Upper lobe of left lung (tissue), 6 donors: ENCODE data around the gene TMEM123. TPM values are rescaled to one million over a fixed set of nuclear protein-coding genes. Genes with fewer than 3 reads are reported as not detected.

ENCODE experiments used
- ATAC-seq, 2 donors: fragments of 200-7000 bp; cut with Tn5 transposase; one replicate each; pipeline ENCODE4 v1.9.1; 2022; ENCODE audit warnings: mild to moderate bottlenecking in 2 of 2, moderate library complexity in 2 of 2; ENCODE audit not compliant: low FRiP score in 2 of 2
- DNase-seq, 2 donors: peaks; one replicate each; pipeline ENCODE4 v3.0.0-alpha.2; 2019 to 2020
- H3K27ac ChIP-seq, 4 donors: fragments of 200-600 bp; sonication (generic); one replicate each; pipeline ENCODE4 v1.5.1; 2016 to 2019
- H3K27me3 ChIP-seq, 4 donors: fragments of 200-600 bp; sonication (generic); one replicate each; pipeline ENCODE4 v1.5.1; 2017 to 2019
- H3K36me3 ChIP-seq, 4 donors: fragments of 200-600 bp; sonication (generic); one replicate each; pipeline ENCODE4 v1.5.1; 2016 to 2019
- H3K4me1 ChIP-seq, 4 donors: fragments of 200-600 bp; sonication (generic); one replicate each; pipeline ENCODE4 v1.5.1; 2018 to 2019
- H3K4me3 ChIP-seq, 4 donors: fragments of 200-600 bp; sonication (generic); one replicate each; pipeline ENCODE4 v1.5.1; 2017 to 2019; ENCODE audit warnings: mild to moderate bottlenecking in 2 of 4, moderate library complexity in 1 of 4
- H3K9me3 ChIP-seq, 4 donors: fragments of 200-600 bp; sonication (generic); one replicate each; pipeline ENCODE4 v1.5.1; 2018 to 2019
- CTCF ChIP-seq, 6 experiments: fragments of 450-650 bp in 4 of 6; fragments of 200-600 bp in 2 of 6; sonication (generic) in 2 of 6; IDR thresholded peaks; one replicate each; pipeline ENCODE4 v1.5.1; 2016 to 2019; ENCODE audit warnings: antibody characterized with exemption in 6 of 6
- EP300 ChIP-seq, 4 donors: sonication (generic); formaldehyde crosslinking; IDR thresholded peaks; one replicate each; pipeline ENCODE4 v1.5.1; 2017; ENCODE audit warnings: antibody characterized with exemption in 4 of 4, control low read depth in 2 of 4
- POLR2A ChIP-seq, 4 donors: fragments of 450-650 bp; IDR thresholded peaks; one replicate each; pipeline ENCODE4 v1.5.1; 2016 to 2017; ENCODE audit warnings: antibody characterized with exemption in 4 of 4, mild to moderate bottlenecking in 2 of 4
- POLR2AphosphoS5 ChIP-seq, 2 donors: sonication (generic); formaldehyde crosslinking; IDR thresholded peaks; one replicate each; pipeline ENCODE4 v1.5.1; 2017; ENCODE audit warnings: antibody characterized with exemption in 2 of 2
- WGBS, 2 donors: methylation state at CpG; one replicate each; pipeline ENCODE4 v1.1.5; 2017 to 2018; 5-methylcytosine and 5-hydroxymethylcytosine counted together
- total RNA-seq, 6 donors: library from RNA; depleted of rRNA in 4 of 6; stranded (reverse); fragments of >200 nt in 4 of 6; gene quantifications; one replicate each; pipeline versions ENCODE4 v1.1.0 to v1.2.1, GENCODE V29; 2016 to 2021
- donor health status: DM: no; HTN: no; CAD: no; lungs with moderate emphysema.
- donor health status: DM: no; HTN: yes; CAD: no; lungs with severe emphysema.

TMEM123 gene
- total RNA-seq, 6 donors from 2014 or later, result 55.5 to 200 (median 121) TPM

GRCh38 chr11:102456381-102456780 is 3.8 kb upstream of the TMEM123 start:
- Histone ChIP-seq H3K27me3 (no peaks in the 10 kb centered on the region), H3K4me3 (no peak overlapping the region), H3K4me1 (peaks cover 20 to 42% (median 24%) of the 10 kb centered on the region in 4 donors), H3K36me3 (no peaks in the 10 kb centered on the region), H3K9me3 (no peaks in the 10 kb centered on the region), H3K27ac (no peak overlapping the region)
- TF ChIP-seq POLR2A (IDR thresholded peaks at IDR 0.05) (no peak), CTCF (IDR thresholded peaks at IDR 0.05) (no peak)
- ATAC-seq (no peak), DNase-seq (peak in 1 of 2 donors; percentile 71)
- 42 to 43% methylated on average over 2 of the region's 2 CpGs for WGBS, 2 donors

- H3K9me3 ChIP-seq, result no peaks in the 10 kb centered on the region
- DNase-seq, result no peak
- H3K36me3 ChIP-seq, result no peaks in the 10 kb centered on the region
- 67 to 78% methylated on average over 3 of the region's 3 CpGs for WGBS, 2 donors
- TF ChIP-seq POLR2A (IDR thresholded peaks at IDR 0.05) (no peak), EP300 (IDR thresholded peaks at IDR 0.05) (no peak), POLR2AphosphoS5 (IDR thresholded peaks at IDR 0.05) (no peak), CTCF (IDR thresholded peaks at IDR 0.05) (no peak)
- H3K27me3 ChIP-seq, result no peaks in the 10 kb centered on the region
- peaks cover 39 to 59% (median 42%) of the 10 kb centered on the region in 4 donors for H3K4me1 ChIP-seq
- ATAC-seq, result no peak
- H3K27ac ChIP-seq, result peak overlapping the region in 3 of 4 donors; percentile 91 to 97 (median 94)
- H3K4me3 ChIP-seq, result no peak overlapping the region
These were observed 1.4 kb upstream of the TMEM123 start for GRCh38 chr11:102453921-102454320.

- 1 to 6% methylated on average over 8 of the region's 8 CpGs for WGBS, 2 donors
- TF ChIP-seq POLR2A (IDR thresholded peaks at IDR 0.05), result no peak
- TF ChIP-seq EP300 (IDR thresholded peaks at IDR 0.05), result no peak
- TF ChIP-seq CTCF (IDR thresholded peaks at IDR 0.05), result no peak
- TF ChIP-seq POLR2AphosphoS5 (IDR thresholded peaks at IDR 0.05), result no peak
- ATAC-seq, result peak; percentile 1 to 42
These were observed 734 bp upstream of the TMEM123 start for GRCh38 chr11:102453302-102453695.

DNA sequence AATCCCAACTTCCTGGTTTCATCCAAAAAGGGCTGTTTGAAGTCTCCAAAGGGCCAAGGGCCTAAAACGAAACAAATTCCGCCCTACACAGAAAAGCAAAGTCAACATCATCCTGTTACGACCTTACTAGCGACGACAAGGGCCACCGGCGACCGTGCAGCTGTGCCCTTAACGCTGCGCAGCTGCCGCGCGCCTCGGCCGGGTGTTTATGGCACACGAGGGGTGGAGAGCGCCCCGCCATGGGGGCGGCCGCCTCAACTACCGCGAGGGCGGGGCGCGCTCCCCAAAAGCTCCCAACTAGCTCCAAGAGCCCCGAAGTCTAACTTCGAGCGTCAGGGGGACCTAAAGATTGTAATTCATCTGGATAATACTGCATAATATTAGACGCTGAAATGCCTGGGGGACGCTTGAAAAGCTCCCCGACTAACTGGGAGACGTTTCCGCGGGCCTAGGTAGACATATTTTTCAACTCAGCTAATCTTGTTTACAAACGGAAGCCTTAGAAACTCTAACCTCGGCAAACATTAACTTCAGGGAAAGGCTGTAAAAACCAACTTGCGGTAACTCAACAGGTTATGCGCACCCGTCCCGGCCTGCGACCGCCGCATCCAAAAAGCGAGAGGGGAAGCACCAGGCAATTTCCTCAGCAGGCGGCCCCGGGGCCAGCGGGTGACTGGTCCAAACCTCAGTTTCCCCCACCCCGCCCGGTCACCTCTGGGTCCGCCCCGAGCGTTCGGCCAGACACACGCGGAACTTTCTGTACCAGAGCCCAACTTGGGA is 694 bp downstream of the TMEM123 start:
- DNase-seq, result peak; percentile 69 to 93
- 0 to 1% methylated on average over 36 to 55 of the region's 55 CpGs for WGBS, 2 donors
- peak; percentile 7 to 65 for TF ChIP-seq POLR2AphosphoS5 (IDR thresholded peaks at IDR 0.05)
- peak in 2 of 4 donors; percentile 37 to 63 for TF ChIP-seq POLR2A (IDR thresholded peaks at IDR 0.05)
- no peak for TF ChIP-seq EP300 (IDR thresholded peaks at IDR 0.05)
- ATAC-seq, result peak; percentile 77
- Histone ChIP-seq H3K9me3 (no peaks in the 10 kb centered on the region), H3K27me3 (no peaks in the 10 kb centered on the region), H3K4me3 (peak overlapping the region; percentile 91 to 97 (median 95)), H3K27ac (peak overlapping the region; percentile 88 to 97 (median 92)), H3K36me3 (peaks cover 0 to 11% (median 0%) of the 10 kb centered on the region in 4 donors), H3K4me1 (peaks cover 42 to 57% (median 43%) of the 10 kb centered on the region in 4 donors)

More at GRCh38 chr11:102453302-102453695, 734 bp upstream of the TMEM123 start:
- peak overlapping the region; percentile 88 to 97 (median 92) for H3K27ac ChIP-seq
- peak overlapping the region; percentile 91 to 97 (median 95) for H3K4me3 ChIP-seq
- no peaks in the 10 kb centered on the region for H3K9me3 ChIP-seq
- DNase-seq, result peak in 1 of 2 donors; percentile 83
- H3K27me3 ChIP-seq, result no peaks in the 10 kb centered on the region
- peaks cover 0 to under 1% (median 0%) of the 10 kb centered on the region in 4 donors for H3K36me3 ChIP-seq
- H3K4me1 ChIP-seq, result peaks cover 41 to 60% (median 46%) of the 10 kb centered on the region in 4 donors

GRCh38 chr11:102451041-102451680 is 1.4 kb downstream of the TMEM123 start:
- DNase-seq, result no peak
- no peak for TF ChIP-seq POLR2AphosphoS5 (IDR thresholded peaks at IDR 0.05)
- Histone ChIP-seq H3K27ac (peak overlapping the region; percentile 88 to 97 (median 92)), H3K27me3 (no peaks in the 10 kb centered on the region), H3K4me3 (peak overlapping the region; percentile 91 to 97 (median 95)), H3K9me3 (no peaks in the 10 kb centered on the region), H3K4me1 (peaks cover 39 to 55% (median 49%) of the 10 kb centered on the region in 4 donors), H3K36me3 (peaks cover 0 to 17% (median 0%) of the 10 kb centered on the region in 4 donors)
- no peak for ATAC-seq
- WGBS, 2 donors, result 22 to 25% methylated on average over 6 of the region's 6 CpGs
